DOHH2 (cell line): ENCODE data around the gene CENPN.

Experiments used
- H3F3A ChIP-seq: fragments of 200-600 bp; sonication (generic), shearing (Covaris generic); 2 replicates; pipeline ENCODE4 v1.6.0; 2016; ENCODE audit warnings: antibody characterized with exemption, mild to moderate bottlenecking; ENCODE audit not compliant: control insufficient read depth, insufficient read depth
- H3K27ac ChIP-seq: fragments of 200-600 bp; sonication (generic); 2 replicates; pipeline ENCODE4 v1.5.1; 2014; ENCODE audit warnings: low read depth, mild to moderate bottlenecking, low read length, moderate library complexity
- H3K27me3 ChIP-seq: fragments of 200-600 bp; sonication (generic); 2 replicates; pipeline ENCODE4 v1.6.1; 2014; ENCODE audit warnings: mild to moderate bottlenecking, low read length, mixed read lengths; ENCODE audit not compliant: control insufficient read depth
- H3K36me3 ChIP-seq: fragments of 200-600 bp; sonication (generic); 2 replicates; pipeline ENCODE4 v1.6.1; 2014; ENCODE audit warnings: mild to moderate bottlenecking, low read length, moderate library complexity, mixed read lengths; ENCODE audit not compliant: control insufficient read depth
- H3K4me1 ChIP-seq: fragments of 200-600 bp; sonication (generic); 2 replicates; pipeline ENCODE4 v1.6.1; 2014; ENCODE audit warnings: mild to moderate bottlenecking, low read length, mixed read lengths; ENCODE audit not compliant: control insufficient read depth
- H3K4me2 ChIP-seq: fragments of 200-600 bp; sonication (generic); 2 replicates; pipeline ENCODE4 v1.6.0; 2014; ENCODE audit warnings: mild to moderate bottlenecking, low read length, moderate library complexity
- H3K4me3 ChIP-seq: fragments of 200-600 bp; sonication (generic); 2 replicates; pipeline ENCODE4 v1.5.1; 2014; ENCODE audit warnings: mild to moderate bottlenecking, low read length, mixed read lengths
- H3K79me2 ChIP-seq: fragments of 200-600 bp; sonication (generic); 2 replicates; pipeline ENCODE4 v1.6.1; 2014; ENCODE audit warnings: mild to moderate bottlenecking, low read length, mixed read lengths; ENCODE audit not compliant: control insufficient read depth
- H3K9me2 ChIP-seq: fragments of 200-600 bp; sonication (generic); replicated peaks from 2 replicates; pipeline ENCODE4 v1.6.1; 2014; ENCODE audit warnings: mild to moderate bottlenecking, low read length, mixed read lengths; ENCODE audit not compliant: control insufficient read depth
- H3K9me3 ChIP-seq: fragments of 200-600 bp; sonication (generic); 2 replicates; pipeline ENCODE4 v1.6.1; 2014; ENCODE audit warnings: antibody characterized with exemption, low read length, mixed read lengths; ENCODE audit not compliant: control insufficient read depth, insufficient read depth
- H4K20me1 ChIP-seq: fragments of 200-600 bp; sonication (generic); 2 replicates; pipeline ENCODE4 v1.6.0; 2014; ENCODE audit warnings: low read depth, mild to moderate bottlenecking, antibody characterized with exemption, low read length, moderate library complexity; ENCODE audit not compliant: control insufficient read depth, insufficient read depth
- CTCF ChIP-seq: fragments of 200-600 bp; sonication (generic); IDR thresholded peaks from one replicate; pipeline ENCODE4 v1.5.1; 2014; ENCODE audit warnings: antibody characterized with exemption, mild to moderate bottlenecking, low read depth, low read length; ENCODE audit not compliant: poor library complexity, severe bottlenecking
- EZH2phosphoT487 ChIP-seq: fragments of 200-600 bp; sonication (generic); IDR thresholded peaks from 2 replicates; pipeline ENCODE4 v1.6.1; 2017; ENCODE audit warnings: borderline replicate concordance, mild to moderate bottlenecking, antibody characterized with exemption, low read length, moderate library complexity, mixed read lengths

Gene CENPN

GRCh38 chr16:80969114-80969484 is 37.9 kb upstream of the CENPN start:
- Histone ChIP-seq H3K9me3 (no peaks in the 10 kb centered on the region), H3K27ac (no peak overlapping the region)

DNA sequence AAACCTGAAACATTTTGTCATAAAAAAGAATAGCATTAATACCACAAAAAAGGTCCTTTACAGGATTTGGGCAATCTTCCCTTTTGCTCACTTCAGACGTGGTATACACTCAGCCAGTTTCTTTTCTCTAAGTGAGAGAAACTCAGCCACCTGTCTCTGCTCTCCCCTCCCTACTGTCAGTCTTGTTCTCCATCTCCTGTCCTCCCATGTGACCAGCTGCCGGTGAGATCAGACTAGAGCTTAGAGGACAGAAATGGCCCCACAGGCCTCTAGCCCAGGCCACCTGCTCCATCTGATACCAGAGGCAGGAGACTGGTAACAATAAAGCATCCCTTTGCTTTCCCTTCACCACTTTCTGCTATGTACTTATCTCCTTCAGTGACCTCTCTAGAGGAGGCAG is 35.2 kb upstream of the CENPN start:
- Histone ChIP-seq H3K36me3 (peaks cover 21% of the 10 kb centered on the region), H3K4me3 (no peak overlapping the region), H3K27ac (no peak overlapping the region), H3K27me3 (no peaks in the 10 kb centered on the region), H3K4me1 (no peaks in the 10 kb centered on the region), H3K9me3 (no peaks in the 10 kb centered on the region), H3K79me2 (no peaks in the 10 kb centered on the region), H4K20me1 (no peaks in the 10 kb centered on the region), H3K9me2 (no peaks in the 10 kb centered on the region), H3K4me2 (no peak overlapping the region), H3F3A (no peaks in the 10 kb centered on the region; the same call in 1 of the 2 replicates)
- no peak for TF ChIP-seq CTCF
- no peak for TF ChIP-seq EZH2phosphoT487

More at GRCh38 chr16:80969114-80969484, 37.9 kb upstream of the CENPN start:
- H3K4me3 ChIP-seq, result no peak overlapping the region
- TF ChIP-seq EZH2phosphoT487 (no peak), CTCF (no peak)
- no peak overlapping the region for H3K4me2 ChIP-seq
- H4K20me1 ChIP-seq, result no peaks in the 10 kb centered on the region
- no peaks in the 10 kb centered on the region for H3K27me3 ChIP-seq
- 0 out of 2 replicates have a peak, but pooled peaks cover 5% of the 10 kb centered on the region for H3K36me3 ChIP-seq
- no peaks in the 10 kb centered on the region for H3K79me2 ChIP-seq
- no peaks in the 10 kb centered on the region for H3K9me2 ChIP-seq
- no peaks in the 10 kb centered on the region for H3K4me1 ChIP-seq
- peaks cover 1% of the 10 kb centered on the region; the same call in 1 of the 2 replicates for H3F3A ChIP-seq

DNA sequence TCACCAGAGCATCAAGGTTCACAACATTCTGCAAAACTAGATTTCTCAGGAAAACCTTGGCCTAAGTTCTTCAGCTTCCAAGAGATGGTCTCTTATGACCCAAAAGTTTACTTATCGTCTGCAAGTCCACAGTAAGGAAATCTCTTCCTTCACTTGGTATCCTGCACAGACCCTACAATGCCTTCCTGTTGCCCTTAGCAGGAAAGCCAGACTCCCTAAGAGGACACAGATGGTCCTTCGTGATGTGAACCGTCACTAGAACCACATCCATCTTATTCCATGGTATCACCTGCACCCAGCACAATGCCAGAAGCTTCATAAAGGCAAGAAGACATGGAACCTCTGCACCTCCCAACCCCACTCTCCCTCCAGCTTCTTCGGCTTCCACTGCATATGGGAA is 34.4 kb upstream of the CENPN start:
- no peaks in the 10 kb centered on the region for H3K4me1 ChIP-seq
- H3K9me2 ChIP-seq, result no peaks in the 10 kb centered on the region
- no peaks in the 10 kb centered on the region for H3K79me2 ChIP-seq
- no peaks in the 10 kb centered on the region; the same call in 1 of the 2 replicates for H3F3A ChIP-seq
- no peaks in the 10 kb centered on the region for H3K27me3 ChIP-seq
- H3K36me3 ChIP-seq, result peaks cover 21% of the 10 kb centered on the region
- no peaks in the 10 kb centered on the region for H4K20me1 ChIP-seq
- TF ChIP-seq CTCF, result no peak
- TF ChIP-seq EZH2phosphoT487, result no peak
- no peak overlapping the region for H3K4me2 ChIP-seq
- no peaks in the 10 kb centered on the region for H3K9me3 ChIP-seq
- H3K4me3 ChIP-seq, result no peak overlapping the region
- H3K27ac ChIP-seq, result no peak overlapping the region
